Central memory CD8-positive, alpha-beta T cell (primary cell): ENCODE data around the gene KIAA1671.
A peak's percentile ranks its signal among the peaks of the same experiment; 100 is the strongest.

Experiments used
- ATAC-seq: fragments of 150-1000 bp; cut with Tn5 transposase; replicated peaks from 2 replicates; pipeline ENCODE4 v1.10.0; 2022; ENCODE audit warnings: mild to moderate bottlenecking, moderate FRiP score, moderate number of reproducible peaks; ENCODE audit not compliant: poor library complexity, severe bottlenecking; ENCODE audit errors: extremely low read depth
- DNase-seq, 2 donors: peaks; one replicate each; pipeline ENCODE4 v3.0.0; 2021; ENCODE audit warnings: low spot score in 2 of 2
- H3K27ac Mint-ChIP-seq: one replicate; pipeline ENCODE4 v1.8.0; 2022; ENCODE audit warnings: low read depth, mild to moderate bottlenecking, moderate library complexity, mixed read lengths
- H3K27me3 Mint-ChIP-seq: one replicate; pipeline ENCODE4 v1.8.0; 2022; ENCODE audit warnings: mixed read lengths
- H3K36me3 Mint-ChIP-seq: one replicate; pipeline ENCODE4 v1.8.0; 2022; ENCODE audit warnings: mild to moderate bottlenecking, moderate library complexity, mixed read lengths; ENCODE audit not compliant: insufficient read depth
- H3K4me1 Mint-ChIP-seq: one replicate; pipeline ENCODE4 v1.8.0; 2022; ENCODE audit warnings: mixed read lengths
- H3K4me3 Mint-ChIP-seq: one replicate; pipeline ENCODE4 v1.8.0; 2022; ENCODE audit warnings: mild to moderate bottlenecking, moderate library complexity, mixed read lengths
- H3K9me3 Mint-ChIP-seq: one replicate; pipeline ENCODE4 v1.8.0; 2022; ENCODE audit warnings: mixed read lengths

KIAA1671 gene

DNA sequence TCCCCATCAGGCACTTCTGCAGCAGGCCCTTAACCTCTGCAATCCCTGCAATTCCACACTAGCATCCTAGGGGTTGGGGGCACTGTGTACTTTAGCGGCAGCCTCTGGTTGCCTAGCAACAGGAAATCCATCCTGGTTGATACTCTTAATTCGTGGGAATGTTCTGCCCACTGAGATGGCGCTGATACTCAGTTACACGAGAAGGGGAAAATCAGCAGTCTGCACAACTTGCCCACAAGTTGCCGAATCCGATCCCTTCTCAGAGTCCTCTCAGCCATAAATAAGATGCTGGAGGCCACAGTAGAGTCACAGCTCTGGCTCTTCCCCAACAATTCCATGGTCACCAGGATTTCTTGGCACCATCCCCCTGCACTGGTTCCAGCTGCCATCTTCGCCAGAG, 189.6 kb downstream of the KIAA1671 start:
- Mint-ChIP-seq H3K9me3 (no peaks in the 10 kb centered on the region), H3K4me1 (peaks cover 13% of the 10 kb centered on the region)

DNA sequence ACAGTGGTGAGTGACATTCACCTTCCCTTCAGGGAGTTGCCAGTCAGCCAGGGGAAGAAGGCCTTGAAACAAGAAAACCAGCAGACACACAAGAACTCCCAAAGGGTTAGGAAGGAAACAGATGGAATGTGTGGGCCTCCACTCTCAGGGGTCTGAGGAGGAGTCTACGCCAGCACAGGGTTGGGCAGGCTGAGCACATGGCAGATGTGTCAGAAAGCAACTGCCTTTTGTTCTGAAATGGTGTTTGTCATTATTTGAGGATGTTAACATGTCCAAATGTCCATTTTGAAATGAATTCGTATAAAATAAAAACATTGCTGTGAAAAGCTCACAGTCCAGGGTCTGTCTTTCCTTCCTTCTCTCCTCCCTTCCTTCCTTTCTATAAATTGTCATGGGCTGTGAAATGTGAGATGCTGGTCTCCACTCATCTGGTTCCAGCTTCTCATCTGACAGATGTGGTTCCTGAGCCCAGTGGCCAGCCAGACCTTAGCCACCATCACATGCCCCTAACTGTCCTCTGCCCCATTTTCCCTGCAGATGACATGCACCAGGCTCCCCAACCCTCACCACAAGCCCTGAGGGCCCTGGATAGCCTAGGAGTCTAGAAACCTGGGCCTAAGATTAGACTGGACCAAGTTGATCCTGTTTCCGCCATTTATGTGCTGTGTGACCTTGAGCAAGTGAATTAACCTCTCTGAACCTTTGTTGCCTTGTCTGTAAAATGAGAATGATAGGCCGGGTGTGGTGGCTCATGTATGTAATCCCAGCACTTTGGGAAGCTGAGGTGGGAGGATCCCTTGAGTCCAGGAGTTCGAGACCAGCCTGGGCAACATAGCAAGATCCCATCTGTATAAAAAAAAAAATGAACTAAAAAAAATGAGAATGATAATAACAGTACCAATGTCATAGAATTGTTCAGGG, 190.9 kb downstream of the KIAA1671 start:
- Mint-ChIP-seq H3K27me3 (no peaks in the 10 kb centered on the region), H3K27ac (peak overlapping the region; percentile 77), H3K9me3 (no peaks in the 10 kb centered on the region), H3K4me1 (peaks cover 13% of the 10 kb centered on the region), H3K4me3 (no peak overlapping the region), H3K36me3 (peaks cover 1% of the 10 kb centered on the region)
- no peak for ATAC-seq
- no peak for DNase-seq

More for the DNA sequence above, 189.6 kb downstream of the KIAA1671 start:
- H3K27ac Mint-ChIP-seq: no peak overlapping the region
- DNase-seq (no peak), ATAC-seq (no peak)
- no peak overlapping the region for H3K4me3 Mint-ChIP-seq
- H3K27me3 Mint-ChIP-seq: no peaks in the 10 kb centered on the region
- peaks cover 1% of the 10 kb centered on the region for H3K36me3 Mint-ChIP-seq

DNA sequence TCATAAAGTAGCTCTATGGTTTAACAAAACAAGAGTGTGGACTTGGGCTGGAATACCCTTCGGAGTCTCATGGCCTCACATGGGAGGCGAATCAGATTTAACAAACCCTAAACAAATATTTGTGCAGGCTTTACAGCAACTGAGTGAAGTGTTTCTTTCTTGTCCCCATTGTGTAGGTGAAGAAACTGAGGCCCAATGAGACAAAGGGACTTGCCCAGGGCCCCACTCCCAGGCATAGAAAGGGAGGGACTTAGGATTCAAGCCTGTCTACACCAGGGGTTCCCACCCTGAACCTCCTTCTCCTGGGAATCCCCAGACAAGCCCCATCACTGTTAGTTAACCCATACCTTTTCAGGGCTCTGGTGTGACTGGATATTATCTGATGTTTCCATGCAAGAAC, 192.0 kb downstream of the KIAA1671 start:
- no peak for DNase-seq
- H3K27ac Mint-ChIP-seq: peak overlapping the region; percentile 77
- peaks cover 1% of the 10 kb centered on the region for H3K36me3 Mint-ChIP-seq
- peaks cover 13% of the 10 kb centered on the region for H3K4me1 Mint-ChIP-seq
- no peaks in the 10 kb centered on the region for H3K9me3 Mint-ChIP-seq
- no peaks in the 10 kb centered on the region for H3K27me3 Mint-ChIP-seq
- no peak for ATAC-seq
- H3K4me3 Mint-ChIP-seq: no peak overlapping the region

DNA sequence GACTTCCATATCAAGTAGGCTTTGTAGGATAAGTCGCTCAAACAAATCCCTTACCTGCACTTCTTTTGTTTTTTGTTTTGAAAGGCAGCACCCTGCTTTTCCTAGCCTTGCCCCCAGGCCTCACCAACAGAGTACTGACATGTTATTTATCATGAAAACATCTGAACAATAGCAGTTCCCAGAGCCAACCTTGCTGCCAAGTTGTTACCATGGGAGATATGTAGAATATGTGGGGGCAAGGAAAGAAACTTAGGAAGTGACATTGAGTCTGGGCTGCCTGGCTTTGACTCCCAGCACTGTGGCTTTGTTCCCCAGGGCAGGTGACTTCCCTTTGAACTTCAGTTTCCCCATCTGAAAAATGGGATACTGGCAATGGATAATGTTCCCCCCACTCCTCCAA, 193.8 kb downstream of the KIAA1671 start:
- H3K4me3 Mint-ChIP-seq: no peak overlapping the region
- no peak for DNase-seq

DNA sequence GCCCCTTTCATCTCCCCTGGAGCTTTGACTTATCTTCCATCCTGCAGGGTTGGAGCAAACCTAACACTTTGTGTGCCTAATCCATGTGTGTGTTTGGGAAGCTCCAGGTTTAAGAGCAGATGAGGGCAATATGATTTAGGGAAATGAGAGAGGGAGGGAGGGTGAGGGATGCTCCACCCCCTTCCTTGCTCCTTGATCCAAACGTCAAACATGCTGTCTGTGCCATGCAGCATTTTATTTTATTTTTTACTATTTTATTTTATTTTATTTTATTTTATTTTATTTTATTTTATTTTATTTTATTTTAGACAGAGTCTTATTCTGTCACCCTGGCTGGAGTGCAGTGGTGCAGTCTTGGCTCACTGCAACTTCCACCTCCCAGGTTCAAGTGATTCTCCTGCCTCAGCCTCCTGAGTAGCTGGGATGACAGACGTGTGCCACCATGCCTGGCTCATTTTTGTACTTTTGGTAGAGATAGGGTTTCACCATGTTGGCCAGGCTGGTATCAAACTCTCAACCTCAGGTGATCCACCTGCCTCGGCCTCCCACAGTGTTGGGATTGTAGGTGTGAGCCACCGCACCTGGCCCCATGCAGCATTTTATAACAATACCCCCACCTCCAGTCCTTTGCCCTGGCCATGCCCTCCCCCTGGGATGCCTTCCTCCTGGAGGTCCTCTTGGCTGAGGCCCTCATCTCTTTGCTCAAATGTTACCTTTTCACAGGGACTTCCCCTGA, 194.6 kb downstream of the KIAA1671 start:
- DNase-seq: no peak
- Mint-ChIP-seq H3K4me1 (peaks cover 19% of the 10 kb centered on the region), H3K4me3 (no peak overlapping the region), H3K27me3 (no peaks in the 10 kb centered on the region), H3K36me3 (peaks cover 2% of the 10 kb centered on the region), H3K9me3 (no peaks in the 10 kb centered on the region), H3K27ac (peak overlapping the region; percentile 51)
- ATAC-seq: no peak

More for the DNA sequence above, 193.8 kb downstream of the KIAA1671 start:
- peaks cover 1% of the 10 kb centered on the region for H3K36me3 Mint-ChIP-seq
- peak overlapping the region; percentile 51 for H3K27ac Mint-ChIP-seq
- peaks cover 19% of the 10 kb centered on the region for H3K4me1 Mint-ChIP-seq
- no peak for ATAC-seq
- no peaks in the 10 kb centered on the region for H3K27me3 Mint-ChIP-seq
- H3K9me3 Mint-ChIP-seq: no peaks in the 10 kb centered on the region

DNA sequence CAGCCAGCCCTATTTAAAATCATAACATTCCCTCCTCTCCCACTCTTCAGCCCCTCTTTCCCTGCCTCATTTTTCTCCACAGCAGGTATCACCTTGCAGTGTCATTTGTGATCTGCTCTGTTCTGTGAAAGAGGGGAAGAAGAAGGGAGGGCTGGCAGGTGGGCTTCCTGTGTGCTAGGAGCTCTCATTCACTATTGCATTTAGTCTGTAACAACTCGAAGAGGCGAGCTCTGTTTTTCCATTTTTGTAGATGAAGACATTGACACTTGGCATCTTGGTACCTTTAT, 195.1 kb downstream of the KIAA1671 start:
- DNase-seq (no peak), ATAC-seq (no peak)
- H3K27me3 Mint-ChIP-seq: no peaks in the 10 kb centered on the region
- H3K36me3 Mint-ChIP-seq: peaks cover 3% of the 10 kb centered on the region
- no peaks in the 10 kb centered on the region for H3K9me3 Mint-ChIP-seq
- H3K4me1 Mint-ChIP-seq: peaks cover 19% of the 10 kb centered on the region
- peak overlapping the region; percentile 33 for H3K27ac Mint-ChIP-seq
- H3K4me3 Mint-ChIP-seq: no peak overlapping the region

DNA sequence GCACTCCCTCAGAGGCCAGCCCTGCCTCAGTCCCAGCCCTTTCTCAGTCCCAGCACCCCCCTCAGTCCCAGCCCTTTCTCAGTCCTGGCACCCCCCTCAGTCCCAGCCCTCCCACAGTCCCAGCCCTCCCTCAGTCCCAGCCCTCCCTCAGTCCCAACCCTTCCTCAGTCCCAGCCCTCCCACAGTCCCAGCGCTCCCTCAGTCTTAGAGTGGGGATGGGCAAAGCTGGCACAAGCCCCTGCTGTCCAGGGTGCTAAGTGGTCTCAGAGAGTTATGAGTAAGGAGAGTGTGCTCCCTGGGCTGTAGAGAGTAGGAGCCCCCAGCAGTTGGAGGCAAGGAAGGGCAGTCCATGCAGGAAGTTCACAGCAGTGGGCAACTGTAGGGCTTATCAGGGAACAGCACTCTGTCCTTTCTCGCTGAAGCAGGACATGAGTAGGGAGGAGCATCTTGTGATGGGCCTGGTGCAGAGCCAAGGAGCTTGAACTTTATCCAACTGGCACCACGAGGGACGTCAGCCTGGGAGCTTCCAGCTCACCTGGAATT, 195.7 kb downstream of the KIAA1671 start:
- Mint-ChIP-seq H3K27me3 (no peaks in the 10 kb centered on the region), H3K9me3 (no peaks in the 10 kb centered on the region), H3K4me3 (no peak overlapping the region), H3K4me1 (peaks cover 16% of the 10 kb centered on the region), H3K27ac (peak overlapping the region; percentile 33), H3K36me3 (peaks cover 5% of the 10 kb centered on the region)
- no peak for DNase-seq
- no peak for ATAC-seq

DNA sequence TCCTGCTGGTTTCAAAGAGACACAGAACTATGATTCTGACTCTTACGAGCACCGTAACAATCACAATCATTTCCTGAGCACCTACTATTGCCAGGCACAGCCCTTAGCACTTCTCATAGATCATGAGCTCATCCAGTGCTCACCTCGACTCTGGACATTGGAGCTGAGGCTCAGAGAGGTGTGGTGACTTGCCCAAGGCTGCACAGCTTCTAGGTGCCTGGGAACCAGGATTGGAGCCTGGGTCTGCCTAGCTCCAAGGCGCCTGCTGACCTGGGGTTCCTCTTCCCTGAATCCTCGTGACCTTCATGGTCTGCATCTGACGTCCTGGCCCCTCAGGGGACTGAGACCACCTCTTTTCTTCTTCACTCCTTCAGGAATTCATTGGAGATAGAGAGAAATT, 196.5 kb downstream of the KIAA1671 start:
- Mint-ChIP-seq H3K4me1 (peaks cover 10% of the 10 kb centered on the region), H3K36me3 (peaks cover 5% of the 10 kb centered on the region), H3K27me3 (no peaks in the 10 kb centered on the region), H3K4me3 (no peak overlapping the region), H3K27ac (peak overlapping the region; percentile 12), H3K9me3 (no peaks in the 10 kb centered on the region)
- no peak for DNase-seq
- ATAC-seq: no peak

DNA sequence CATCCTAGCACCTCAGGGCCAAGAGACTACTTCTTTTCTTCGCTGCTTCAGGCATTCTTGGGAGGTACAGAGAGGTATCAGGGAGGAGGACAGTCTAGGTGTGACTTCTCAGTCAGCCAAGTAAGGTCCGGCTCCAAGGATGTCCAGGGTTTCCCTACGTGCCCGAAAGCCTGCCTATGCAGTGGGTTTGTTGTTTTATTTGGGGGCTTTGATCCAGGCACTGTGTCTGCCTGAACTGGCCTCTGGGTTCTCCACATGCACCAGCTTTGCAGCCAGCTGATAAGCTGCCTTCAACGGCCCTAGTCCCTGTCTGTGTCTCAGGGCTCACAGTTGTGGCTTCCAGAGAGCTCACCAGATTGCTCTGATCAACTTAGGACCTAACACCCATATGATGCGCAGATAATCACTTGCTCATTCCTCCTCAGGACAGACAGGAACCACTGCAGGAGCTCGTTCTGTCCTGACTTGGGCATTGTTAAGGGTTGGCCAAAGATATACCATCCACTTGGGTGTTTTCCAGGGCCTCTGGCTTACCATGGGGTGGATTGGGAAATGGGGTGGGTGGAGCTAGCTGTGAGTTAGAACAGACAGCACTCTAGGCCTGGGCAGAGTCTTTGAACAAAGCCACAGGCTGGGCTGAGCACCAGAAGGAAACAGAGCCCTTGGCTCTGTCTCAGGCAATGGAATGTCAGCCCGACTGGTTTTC, 201.6 kb downstream of the KIAA1671 start:
- Mint-ChIP-seq H3K36me3 (peaks cover 7% of the 10 kb centered on the region), H3K9me3 (no peaks in the 10 kb centered on the region), H3K4me3 (no peak overlapping the region), H3K4me1 (peaks cover 15% of the 10 kb centered on the region), H3K27me3 (no peaks in the 10 kb centered on the region), H3K27ac (no peak overlapping the region)
- no peak for ATAC-seq
- DNase-seq: no peak

DNA sequence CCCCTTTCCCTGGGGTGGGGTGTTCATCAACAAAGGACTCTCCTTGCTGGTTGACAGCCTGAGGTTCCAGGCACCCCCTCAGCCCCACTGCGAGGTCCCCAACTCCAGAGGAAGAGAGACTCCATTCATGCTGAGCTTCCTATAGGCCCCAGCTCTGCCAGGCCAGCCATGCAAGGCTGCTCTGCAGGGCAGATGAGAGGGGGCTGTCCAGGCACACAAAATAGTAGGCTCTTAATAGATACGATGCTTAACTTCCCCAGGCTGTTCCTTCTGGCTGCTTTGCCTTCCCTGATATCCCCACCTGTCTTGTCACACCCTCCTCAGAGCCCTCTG, 202.1 kb downstream of the KIAA1671 start:
- no peak overlapping the region for H3K27ac Mint-ChIP-seq
- ATAC-seq (no peak), DNase-seq (no peak)
- H3K36me3 Mint-ChIP-seq: peaks cover 7% of the 10 kb centered on the region
- no peak overlapping the region for H3K4me3 Mint-ChIP-seq
- no peaks in the 10 kb centered on the region for H3K27me3 Mint-ChIP-seq
- no peaks in the 10 kb centered on the region for H3K9me3 Mint-ChIP-seq
- H3K4me1 Mint-ChIP-seq: peaks cover 17% of the 10 kb centered on the region

DNA sequence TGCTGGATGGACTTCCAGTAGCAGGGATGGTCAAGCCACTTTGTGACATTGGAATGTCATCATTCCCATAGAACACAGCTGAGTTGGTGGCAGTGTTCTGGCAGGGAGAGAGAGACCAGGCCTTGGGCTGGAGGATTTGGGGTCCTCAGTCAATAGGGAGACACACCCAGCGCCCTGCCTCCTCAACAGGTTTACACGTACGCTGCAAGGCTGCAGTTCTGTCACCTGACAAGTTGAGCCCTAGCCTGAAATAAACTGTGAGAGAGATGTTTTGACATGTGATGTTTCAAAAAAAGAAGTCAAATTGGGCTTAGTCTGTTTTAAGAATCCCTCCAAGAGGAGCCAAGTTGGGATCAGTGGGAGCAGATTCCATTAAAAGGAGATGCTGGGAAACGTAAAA, 204.2 kb downstream of the KIAA1671 start:
- ATAC-seq: no peak
- no peaks in the 10 kb centered on the region for H3K27me3 Mint-ChIP-seq
- H3K27ac Mint-ChIP-seq: no peak overlapping the region
- no peak for DNase-seq
- H3K4me3 Mint-ChIP-seq: no peak overlapping the region
- H3K36me3 Mint-ChIP-seq: peaks cover 11% of the 10 kb centered on the region
- peaks cover 28% of the 10 kb centered on the region for H3K4me1 Mint-ChIP-seq
- no peaks in the 10 kb centered on the region for H3K9me3 Mint-ChIP-seq

DNA sequence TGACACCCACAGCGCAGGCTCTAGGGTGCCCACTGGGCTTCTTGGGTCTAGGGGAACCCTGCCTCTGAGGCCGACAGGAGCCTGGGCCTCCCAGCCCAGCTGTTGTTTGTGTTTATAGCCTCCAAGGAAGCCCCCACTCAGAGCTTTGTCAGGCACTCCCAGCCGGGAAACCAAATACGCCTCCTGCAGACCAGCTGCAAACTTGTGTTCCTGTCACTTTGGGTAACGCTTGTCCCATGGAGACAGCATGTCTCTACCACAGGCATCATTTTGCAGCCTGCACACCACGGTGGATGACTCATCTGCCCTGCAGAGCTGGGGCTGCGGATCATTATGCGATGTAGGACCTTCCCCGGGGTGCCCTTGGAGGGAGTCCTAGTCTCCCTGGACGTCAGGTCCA, 206.5 kb downstream of the KIAA1671 start:
- Mint-ChIP-seq H3K9me3 (no peaks in the 10 kb centered on the region), H3K27ac (no peak overlapping the region), H3K4me3 (no peak overlapping the region), H3K4me1 (peaks cover 28% of the 10 kb centered on the region), H3K27me3 (no peaks in the 10 kb centered on the region), H3K36me3 (peaks cover 7% of the 10 kb centered on the region)
- DNase-seq (peak in 1 of 2 donors; percentile 11), ATAC-seq (peak; percentile 71)
